ENCODE data around the gene TSPAN32.
A peak's percentile ranks its signal among the peaks of the same experiment; 100 is the strongest.

TSPAN32 gene, protein sequence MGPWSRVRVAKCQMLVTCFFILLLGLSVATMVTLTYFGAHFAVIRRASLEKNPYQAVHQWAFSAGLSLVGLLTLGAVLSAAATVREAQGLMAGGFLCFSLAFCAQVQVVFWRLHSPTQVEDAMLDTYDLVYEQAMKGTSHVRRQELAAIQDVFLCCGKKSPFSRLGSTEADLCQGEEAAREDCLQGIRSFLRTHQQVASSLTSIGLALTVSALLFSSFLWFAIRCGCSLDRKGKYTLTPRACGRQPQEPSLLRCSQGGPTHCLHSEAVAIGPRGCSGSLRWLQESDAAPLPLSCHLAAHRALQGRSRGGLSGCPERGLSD

DNA sequence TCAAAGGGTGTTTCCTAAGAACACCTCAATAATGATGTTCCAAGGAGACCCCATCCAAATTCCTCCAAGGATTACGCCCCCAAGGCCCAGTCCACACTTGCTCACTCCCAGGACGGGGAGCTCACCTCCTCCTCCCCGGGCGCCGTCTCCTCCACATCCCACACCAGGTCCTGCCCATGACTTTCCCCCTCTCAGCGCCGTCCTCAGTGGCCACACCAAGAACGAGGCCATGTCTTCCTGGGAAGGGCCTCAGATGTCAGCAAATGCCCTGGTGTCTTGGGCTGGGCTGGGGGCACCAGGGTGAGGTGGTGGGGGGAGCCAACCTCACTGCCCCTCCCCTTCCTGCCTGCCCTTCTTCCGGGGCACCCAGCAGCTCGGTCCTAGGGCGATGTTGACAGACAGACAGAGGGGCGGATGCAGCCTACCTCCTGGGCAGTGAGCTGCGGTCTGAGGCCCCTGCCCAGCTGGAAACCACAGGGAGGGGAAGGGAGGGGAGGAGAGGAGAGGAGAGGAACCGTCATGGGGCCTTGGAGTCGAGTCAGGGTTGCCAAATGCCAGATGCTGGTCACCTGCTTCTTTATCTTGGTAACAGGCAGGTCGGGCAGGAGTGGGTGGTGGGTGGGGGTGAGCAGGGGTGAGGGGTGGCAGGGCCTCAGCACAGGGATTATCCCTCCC lies at the start of gene TSPAN32, which contains the start of gene C11orf21:
Gene TSPAN32 (plus strand): TSS at position 383 of the 675 bp plus-strand sequence. CDS start 137 bp downstream, at position 520.
Gene C11orf21 (minus strand): TSS at position 288 of the 675 bp plus-strand sequence. CDS start 110 bp downstream, at position 178.
- peak in 1 of 2 donors; percentile 38 for DNase-seq (ENCODE audit: extremely low read depth in 1 of 2, low read depth in 1 of 2)

DNA sequence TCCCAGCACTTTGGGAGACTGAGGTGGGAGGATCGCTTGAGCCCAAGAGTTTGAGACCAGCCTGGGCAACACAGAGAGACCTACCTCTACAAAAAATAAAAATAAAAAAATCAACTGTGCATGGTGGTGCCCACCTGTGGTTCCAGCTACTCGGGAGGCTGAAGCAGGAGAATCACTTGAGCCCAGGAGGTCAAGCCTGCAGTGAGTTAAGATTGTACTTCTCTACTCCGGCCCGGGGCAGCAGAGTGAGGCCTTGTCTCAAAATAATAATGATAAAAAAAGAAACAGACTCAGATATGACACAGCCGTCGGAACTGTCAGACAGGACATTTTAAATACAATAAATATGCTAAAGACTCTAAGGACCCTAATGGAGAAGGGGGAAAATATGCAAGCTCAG lies 49.8 kb upstream of the TSPAN32 start:
- no peak for DNase-seq (ENCODE audit: extremely low read depth in 1 of 2, low read depth in 1 of 2)

DNA sequence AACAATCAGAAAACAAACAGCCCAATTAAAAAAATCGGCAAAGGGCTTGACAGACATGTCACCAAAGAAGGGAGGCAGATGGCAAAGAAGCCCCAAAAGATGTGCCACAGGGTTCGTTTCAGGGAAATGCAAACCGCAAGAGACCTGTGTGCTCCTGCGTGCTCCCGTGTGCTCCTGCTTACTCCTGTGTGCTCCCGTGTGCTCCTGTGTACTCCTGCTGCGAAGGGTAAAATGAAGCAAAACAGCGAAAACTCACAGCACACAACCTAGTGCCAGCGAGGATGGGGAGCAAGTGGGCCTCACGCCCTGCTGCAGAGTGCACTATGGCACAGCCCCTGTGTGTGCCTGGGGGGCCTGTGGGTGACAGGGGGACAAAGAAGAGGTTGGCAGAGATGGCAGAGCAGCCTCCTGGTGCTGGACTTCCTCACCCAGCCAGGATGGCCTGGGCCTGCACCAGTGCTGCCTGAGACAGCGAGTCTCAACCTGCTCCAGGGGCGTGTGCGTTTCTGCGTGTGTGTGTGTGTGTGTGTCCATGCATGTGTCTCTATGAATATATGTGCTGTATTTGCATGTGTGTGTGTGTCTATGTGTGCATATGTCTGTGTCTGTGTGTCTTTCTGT lies 45.4 kb upstream of the TSPAN32 start:
- DNase-seq (ENCODE audit: extremely low read depth in 1 of 2, low read depth in 1 of 2), result no peak

DNA sequence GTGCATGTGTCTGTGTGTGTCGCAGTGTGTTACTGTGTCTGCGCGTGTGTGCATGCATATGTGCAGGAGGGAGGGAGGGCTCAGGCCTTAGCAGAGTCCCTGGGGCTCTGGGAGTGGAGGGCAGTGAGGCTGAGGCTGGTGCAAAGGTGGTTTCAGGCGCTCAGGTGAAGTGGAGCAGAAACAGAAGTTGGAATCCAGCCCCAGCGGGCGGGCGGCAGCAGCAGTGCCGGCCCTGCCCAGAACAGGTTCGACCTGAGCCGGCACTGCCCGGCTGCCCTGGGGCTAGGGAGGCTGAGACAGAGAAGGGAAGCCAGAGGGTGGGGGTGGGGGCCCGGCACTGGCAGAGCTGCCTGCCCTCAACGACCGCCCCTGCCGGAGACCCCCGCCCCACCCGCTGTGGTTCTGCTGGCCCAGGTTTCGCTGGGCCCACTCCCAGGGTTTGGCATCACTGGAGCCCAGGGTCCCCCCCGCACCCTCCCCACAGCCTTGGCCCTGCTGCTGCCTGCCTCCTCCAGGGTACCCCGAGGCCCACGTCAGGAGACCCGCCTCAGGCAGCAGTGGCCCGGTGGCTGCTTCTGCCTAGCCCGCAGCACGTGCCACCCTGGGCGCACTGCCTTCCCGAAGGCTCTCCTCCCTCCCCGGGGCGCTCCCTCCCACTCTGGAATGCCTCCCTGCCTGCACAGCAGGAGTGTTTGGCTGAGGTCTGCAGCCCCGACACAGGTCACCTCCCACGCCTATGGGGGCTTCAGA lies 44.7 kb upstream of the TSPAN32 start:
- DNase-seq (ENCODE audit: extremely low read depth in 1 of 2, low read depth in 1 of 2), result no peak

DNA sequence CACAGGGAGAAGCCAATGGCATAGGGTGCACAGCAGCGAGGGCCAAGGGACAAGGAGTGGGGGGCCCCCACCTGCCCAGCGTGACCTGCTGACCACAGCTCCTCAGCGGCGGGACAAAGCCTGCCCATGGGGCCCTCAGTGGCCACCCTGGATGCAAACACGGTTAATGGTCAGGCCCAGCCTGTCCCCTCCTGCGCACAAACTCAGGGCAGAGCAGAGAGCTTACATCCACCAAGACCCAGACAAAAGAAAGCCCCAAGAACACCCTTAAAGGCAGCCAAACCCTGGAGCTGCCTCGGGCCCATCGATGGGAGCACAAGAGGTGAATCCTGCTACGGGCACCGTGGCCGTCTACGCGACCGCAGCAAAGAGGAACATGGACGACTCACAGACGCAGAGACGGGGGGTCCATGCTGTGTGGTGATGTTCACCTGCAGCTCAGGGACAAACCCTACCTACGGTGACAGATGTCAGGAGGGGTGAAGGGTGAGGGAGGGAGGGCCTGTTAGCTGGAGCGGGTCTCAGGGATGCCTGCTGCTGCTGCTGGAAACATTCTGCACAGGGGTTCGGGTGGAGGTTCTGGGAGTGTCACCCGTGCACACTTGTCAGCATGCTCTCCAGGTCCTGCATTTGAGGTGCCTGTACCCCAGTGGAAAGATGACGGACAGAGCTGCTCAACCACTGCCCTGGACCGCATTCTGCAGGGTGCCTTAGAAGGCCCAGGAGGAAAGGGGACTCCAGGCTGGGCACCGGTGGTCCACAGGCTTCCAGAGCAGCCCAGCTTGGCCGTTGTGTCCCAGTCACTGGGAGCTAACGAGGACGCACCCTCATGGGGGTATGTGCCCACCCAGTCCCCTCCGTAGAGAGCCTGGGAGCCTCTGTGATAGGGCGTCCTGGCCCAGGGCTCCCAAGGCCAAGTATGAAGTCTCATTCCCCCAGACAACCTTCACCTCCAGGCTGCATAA lies 43.0 kb upstream of the TSPAN32 start:
- DNase-seq (ENCODE audit: extremely low read depth in 1 of 2, low read depth in 1 of 2), result no peak

DNA sequence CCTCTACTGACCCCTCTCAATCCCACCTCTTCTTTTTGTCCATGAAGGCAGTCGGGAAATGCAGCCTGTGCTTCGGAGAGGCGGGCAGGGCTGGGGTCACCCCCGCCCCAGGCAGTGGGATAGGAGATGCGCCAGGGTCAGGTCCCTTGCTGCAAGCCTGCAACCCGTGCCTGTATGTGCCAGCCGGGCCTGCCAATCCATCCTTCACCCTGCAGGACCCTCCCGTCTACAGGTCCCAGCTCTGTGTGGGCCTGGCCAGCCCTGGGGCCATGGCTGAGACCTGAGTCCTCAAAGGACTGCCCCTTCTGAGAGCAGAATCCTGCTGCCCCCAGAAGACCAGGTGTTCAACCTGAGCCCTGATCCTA lies 42.4 kb upstream of the TSPAN32 start:
- no peak for DNase-seq (ENCODE audit: extremely low read depth in 1 of 2, low read depth in 1 of 2)

DNA sequence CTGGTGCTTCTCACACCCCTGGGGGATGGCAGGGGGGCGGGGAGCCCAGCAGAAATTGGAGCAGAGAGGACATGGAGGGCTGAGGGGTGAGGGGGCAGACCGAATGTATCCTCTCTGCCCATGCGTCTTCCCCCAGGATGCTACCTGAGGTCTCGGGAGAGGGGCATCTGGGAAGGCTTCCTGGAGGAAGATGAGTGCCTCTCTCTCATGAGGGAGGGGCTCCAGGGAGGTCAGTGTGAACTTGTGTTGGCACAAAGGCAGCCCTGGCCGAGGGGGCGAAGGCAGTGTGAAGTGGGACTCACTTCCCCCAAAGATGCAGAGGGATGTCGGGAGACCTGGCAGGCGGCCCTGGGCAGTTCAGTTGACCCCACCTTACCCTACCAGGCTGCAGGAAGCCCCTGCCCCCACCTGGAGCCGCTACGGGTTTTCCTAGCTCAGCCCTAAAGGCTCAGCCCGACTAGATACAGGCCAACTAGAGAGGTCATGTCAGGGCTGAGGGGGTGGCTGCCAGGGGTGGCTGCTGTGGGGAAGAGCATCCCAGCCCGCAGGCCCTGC lies 41.8 kb upstream of the TSPAN32 start:
- DNase-seq (ENCODE audit: extremely low read depth in 1 of 2, low read depth in 1 of 2), result no peak

DNA sequence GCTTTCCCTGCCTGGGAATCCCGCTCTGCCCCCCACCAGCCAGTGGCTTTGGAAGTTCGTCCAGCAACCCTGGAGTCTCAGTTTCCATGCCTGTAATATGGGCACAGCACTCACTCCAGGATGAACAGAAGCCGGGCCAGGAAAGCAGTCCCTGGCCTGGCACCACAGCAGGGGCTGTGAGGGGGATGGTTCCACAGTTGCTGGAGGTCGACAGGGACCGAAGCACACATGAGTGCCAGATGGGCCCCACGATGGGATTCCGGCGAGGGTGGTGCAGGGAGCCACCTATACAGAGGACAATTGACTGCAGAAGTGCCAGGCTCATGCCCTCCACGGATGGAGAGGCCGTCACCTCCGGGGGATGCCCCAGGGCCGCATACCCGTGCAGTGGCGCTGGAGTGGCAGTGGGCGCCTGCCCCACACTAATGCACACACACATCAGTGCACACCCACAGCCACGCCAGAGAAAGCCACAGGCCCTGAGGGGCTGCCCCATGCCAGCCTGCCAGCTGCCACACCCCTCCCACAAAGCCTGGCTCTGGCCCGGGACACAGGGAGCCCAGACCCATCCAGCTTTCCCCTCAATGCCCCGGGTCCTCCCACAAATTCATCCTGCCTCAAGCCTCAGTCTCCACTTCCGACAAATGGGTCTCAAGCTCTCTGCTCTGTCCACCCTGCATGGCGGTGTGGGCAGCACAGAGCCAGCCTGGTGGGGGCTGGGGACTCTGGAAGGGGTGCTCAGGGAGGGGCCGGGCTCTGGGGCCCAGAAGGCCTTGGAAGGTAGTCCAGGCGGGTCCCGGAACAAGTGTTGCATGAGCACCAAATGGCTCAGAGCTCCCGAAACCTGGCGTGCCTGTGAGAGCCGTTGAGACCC lies 41.1 kb upstream of the TSPAN32 start:
- no peak for DNase-seq (ENCODE audit: extremely low read depth in 1 of 2, low read depth in 1 of 2)

DNA sequence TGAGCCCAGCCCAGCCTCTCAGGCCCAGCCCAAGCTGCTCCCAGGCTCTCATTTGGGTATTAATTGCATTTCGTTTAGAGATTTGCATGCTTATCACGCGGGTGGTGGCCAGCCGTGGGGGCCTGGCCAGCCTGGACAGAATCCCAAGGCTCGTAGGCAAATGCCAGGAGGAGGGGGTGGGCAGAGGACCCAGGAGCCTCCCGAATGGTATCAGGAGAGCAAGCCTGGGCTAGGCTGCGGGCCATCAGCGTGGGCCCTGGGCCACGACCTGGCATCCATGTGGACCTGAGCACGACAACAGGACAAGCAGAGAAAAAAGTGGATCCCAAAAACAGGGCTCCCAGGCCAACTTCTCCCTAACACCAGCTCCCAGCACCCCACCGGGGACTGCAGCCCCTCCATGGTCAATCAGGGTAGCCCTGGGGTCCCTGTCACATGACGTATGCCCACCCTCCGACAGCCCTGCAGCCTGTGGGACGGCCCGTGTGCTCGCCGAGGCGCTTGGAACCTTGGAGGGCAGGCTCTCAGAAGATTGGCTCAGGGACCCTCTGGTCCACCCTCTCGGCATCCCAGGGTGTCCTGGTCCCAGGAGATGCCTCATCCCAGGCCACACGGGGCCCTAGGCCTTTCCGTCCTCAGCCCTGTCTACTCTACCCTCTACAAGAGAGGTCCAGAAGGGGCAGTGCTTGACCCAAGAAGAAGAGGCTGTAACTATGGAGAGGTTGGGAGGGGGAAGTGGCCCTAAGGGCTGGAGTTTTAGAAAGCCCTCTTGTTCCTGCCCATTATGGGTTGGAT lies 40.2 kb upstream of the TSPAN32 start:
- DNase-seq (ENCODE audit: extremely low read depth in 1 of 2, low read depth in 1 of 2), result no peak

DNA sequence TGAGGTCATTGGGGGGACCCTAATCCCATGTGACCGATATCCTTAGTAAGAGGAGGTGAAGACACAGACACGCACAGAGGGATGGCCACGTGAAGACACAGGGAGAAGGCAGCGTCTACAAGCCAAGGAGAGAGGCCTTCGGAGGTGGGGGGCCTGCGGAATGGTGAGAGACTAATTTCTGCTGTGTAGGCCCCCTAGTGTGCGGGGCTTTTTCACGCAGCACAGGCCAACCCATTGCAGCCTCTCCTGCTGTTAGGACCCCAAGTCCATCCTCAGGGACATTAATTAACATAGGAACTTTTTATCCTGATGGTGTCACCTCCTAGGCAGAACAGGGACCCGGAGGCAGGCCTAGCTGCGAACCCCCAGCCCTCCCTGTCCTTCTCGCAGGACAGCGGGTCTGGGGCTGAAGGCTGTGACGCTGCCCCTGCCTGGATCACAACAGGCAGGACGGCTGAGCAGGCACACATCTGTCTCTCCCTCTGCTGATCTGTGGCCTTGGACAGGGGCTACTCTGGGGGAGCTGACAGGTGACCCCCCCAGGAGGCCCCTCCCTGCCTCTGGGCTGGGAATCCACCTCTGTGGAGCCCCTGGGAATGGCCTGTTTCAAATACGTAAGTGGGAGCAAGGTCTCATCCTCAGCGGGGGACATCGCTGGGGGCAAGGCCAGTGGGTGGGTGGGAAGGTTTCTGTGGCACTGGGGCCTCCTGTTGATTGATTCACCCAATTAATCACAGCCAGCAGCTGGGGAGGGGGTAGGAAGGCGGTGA lies 39.3 kb upstream of the TSPAN32 start:
- DNase-seq (ENCODE audit: extremely low read depth in 1 of 2, low read depth in 1 of 2), result no peak

DNA sequence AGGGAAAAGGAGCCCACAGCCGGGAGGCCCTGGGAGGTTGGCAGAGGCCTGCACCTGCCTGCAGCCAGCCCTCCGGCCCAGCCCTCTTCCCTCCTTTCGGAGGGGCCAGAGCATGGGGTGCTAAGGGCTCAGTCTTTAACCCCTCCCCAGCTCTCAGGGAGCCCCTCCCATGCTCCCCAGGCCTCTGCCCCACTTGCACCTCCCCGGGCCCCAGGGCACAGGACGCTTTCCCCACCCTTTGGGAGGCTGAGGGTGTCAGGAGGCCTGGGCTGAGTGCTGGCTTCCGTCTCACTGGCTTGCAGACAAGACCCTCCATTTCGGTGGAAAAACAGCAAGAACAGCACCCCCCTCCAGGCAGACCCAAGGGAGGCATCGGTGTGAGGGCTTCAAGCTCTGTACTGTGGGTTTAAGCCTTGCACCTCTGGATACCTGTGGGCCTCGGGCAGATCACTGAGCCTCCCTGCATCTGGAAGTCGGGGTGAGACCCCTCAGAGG lies 38.7 kb upstream of the TSPAN32 start:
- DNase-seq (ENCODE audit: extremely low read depth in 1 of 2, low read depth in 1 of 2), result no peak

DNA sequence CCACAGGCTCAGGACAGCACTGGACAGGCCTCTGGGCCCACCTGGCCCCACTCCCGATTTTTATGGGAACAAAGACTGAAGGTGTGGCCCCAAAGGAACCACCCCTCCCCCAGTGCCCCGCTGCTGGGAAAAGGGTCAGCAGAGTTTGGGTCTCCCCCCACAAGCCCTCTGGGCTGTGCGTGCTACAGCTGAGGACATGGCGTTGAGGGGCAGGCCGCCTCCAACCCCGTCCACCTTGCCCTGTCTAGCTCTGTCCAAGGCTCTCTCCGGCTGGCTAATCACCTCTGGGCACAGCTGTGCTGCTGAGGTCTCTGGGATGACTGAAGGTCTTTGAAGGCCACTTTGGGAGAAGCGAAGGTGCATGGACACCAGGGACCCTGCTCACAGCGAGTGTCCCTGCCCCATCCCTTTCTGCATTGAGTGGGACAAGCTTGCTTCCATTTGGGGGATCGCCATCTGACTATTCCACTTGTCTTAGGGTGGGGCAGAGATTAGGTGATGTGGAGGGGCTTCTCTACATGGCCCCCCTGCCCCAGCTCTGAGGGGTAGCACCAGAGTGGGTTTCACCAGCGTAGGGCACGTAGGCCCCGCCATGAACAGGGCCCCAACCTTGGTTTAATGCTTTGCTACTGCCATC lies 38.0 kb upstream of the TSPAN32 start:
- no peak for DNase-seq (ENCODE audit: extremely low read depth in 1 of 2, low read depth in 1 of 2)

DNA sequence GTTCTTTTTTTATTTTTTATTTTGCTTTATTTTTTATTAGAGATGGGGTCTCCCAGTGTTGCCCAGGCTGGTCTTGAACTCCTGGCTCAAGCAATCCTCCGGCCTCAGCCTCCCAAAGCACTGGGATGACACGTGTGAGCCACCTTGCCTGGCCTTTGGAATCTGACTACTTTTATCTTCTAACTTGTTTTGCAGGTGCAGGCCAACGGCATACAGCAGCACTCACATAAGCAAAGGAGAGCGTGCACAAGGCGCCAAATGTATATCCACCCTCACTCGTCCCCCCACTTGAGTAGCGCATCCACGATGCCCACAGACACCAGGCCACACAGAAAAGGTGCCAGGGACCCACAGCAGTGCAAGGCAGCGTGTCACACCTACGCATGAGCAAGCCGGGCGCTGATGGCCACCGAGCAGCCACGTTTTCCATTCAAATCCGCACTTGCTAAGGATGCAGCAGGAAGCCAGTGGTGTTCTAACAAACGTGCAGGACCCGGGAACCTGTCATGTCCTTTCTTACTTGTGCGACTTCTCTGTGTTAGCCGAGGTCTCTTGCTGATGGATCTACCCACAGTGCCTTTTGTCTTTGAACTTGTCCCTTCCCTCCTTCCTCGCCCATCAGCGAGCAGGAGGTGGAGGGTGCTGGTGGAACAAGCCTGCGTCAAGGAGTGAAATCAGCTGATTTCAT lies 37.3 kb upstream of the TSPAN32 start:
- no peak for DNase-seq (ENCODE audit: extremely low read depth in 1 of 2, low read depth in 1 of 2)

DNA sequence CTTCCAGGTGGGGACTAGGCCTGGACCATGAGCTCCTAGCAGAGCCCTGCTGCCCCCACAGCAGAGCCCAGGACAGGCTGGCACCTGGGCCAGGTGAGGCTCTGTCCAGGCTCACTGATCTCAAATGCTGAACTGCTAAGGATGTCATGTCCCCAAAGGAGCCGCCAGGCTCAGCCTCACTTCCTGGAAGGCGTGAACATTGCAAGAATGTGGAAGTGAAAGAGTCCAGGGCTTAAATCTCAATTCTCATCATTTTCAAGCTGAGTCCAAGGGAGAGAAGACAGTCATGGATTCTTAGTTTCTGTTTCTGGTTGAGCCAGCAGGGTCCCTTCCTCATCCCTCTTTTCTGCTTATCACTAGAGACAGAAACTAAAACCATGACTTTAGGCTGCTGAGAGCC lies 36.4 kb upstream of the TSPAN32 start:
- DNase-seq (ENCODE audit: extremely low read depth in 1 of 2, low read depth in 1 of 2), result no peak

DNA sequence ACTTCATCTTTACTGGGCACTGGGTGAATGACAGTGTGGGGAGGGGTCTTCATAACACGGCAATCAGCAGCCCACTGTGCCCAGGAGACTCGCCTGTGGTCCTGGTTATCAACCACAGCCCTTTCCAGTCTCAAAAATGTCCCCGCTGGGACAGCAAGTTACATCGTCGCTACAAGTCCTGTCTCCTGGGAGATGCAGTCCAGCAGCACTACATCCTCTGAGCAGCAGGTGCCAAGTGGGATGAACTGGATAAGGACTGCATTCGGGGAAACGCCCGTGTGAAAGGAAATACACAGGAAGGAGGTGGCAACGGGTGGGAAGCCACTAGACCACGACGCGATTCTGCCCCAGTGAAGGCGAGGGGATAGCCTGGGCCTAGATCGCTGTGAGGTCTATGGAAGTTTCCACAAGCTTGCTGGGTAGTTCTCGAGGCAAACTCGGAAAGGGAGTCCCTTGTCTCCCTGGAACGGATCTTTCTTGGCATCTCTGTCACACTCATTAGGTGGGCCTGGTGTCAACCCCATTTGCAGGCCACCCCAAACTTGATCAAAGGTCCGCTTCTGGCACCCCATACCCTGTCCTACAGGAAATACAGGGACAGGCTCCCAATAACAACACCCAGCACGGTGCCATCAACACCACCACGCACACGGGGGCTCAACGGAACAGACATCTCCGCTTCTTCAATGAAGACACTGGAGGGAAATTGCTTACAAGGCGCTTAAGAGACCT lies 35.8 kb upstream of the TSPAN32 start:
- no peak for DNase-seq (ENCODE audit: extremely low read depth in 1 of 2, low read depth in 1 of 2)

All from stimulated activated CD8-positive, alpha-beta memory T cell treated with anti-CD3 and anti-CD28 coated beads, Interleukin-7, amount 100 ng/mL, for 48 hours (primary cell).